ENCODE results near the gene PKP4.

GRCh38 chr2:158731386-158731785 is 274.6 kb downstream of the PKP4 start:
- TF ChIP-seq CTCF (IDR thresholded peaks at IDR 0.05; ENCODE audit: low read length) (no peak), EZH2 (IDR thresholded peaks at IDR 0.05; ENCODE audit: borderline replicate concordance, low read length) (no peak)
